HepG2 (cell line): ENCODE results near the gene C22orf39. TPM values are rescaled to one million over a fixed set of nuclear protein-coding genes. Genes with fewer than 3 reads are reported as not detected.

Source experiments
- ATAC-seq: fragments of 200-7000 bp; cut with Tn5 transposase; 3 replicates; pipeline ENCODE4 v1.9.1; 2020; ENCODE audit warnings: mild to moderate bottlenecking, moderate library complexity
- BruUV-seq: library from RNA; stranded (reverse); fragments of 400-500 nt; replicated peaks from 2 replicates; lab custom pipeline; 2021; lab: Mats Ljungman, UMichigan
- CTCF ChIA-PET: fragments of 300-600 bp; formaldehyde crosslinking; extraction: SDS; loops from one replicate; lab custom pipeline; 2021; ENCODE audit warnings: low total read pairs, inconsistent platforms, low intra/inter-chr PET ratio; lab: Yijun Ruan, JAX
- POLR2A ChIA-PET: fragments of 350-600 bp; sonication (Branson Sonifier 250); formaldehyde crosslinking; loops from one replicate; lab custom pipeline; 2020; ENCODE audit warnings: antibody characterized with exemption, inconsistent platforms; lab: Yijun Ruan, JAX
- DNase-seq: peaks from one replicate; pipeline ENCODE4 v3.0.0-alpha.2; 2015; ENCODE audit warnings: low spot score
- FAIRE-seq: peaks from 3 replicates; lab custom pipeline; 2011; peaks lifted over from hg19 to GRCh38; lab: Jason Lieb, UNC
- H2AFZ ChIP-seq: one replicate; pipeline ENCODE4 v1.6.1; 2011; ENCODE audit warnings: low read length, inconsistent platforms
- H3K27ac ChIP-seq: fragments of 300-600 bp; 3 replicates; pipeline ENCODE4 v1.8.0; 2011; ENCODE audit warnings: mixed run types, mild to moderate bottlenecking, mixed read lengths, low read length, inconsistent platforms; ENCODE audit not compliant: insufficient read depth; ENCODE audit errors: extremely low read length
- H3K27me3 ChIP-seq, 2 experiments: fragments of 200-600 bp in 1 of 2; 2 replicates in 1 of 2; 3 replicates in 1 of 2; pipeline versions ENCODE4 v1.6.0 to v1.8.0; 2011; ENCODE audit warnings: low read length in 2 of 2, mild to moderate bottlenecking in 2 of 2, moderate library complexity in 2 of 2, inconsistent platforms in 1 of 2; ENCODE audit not compliant: insufficient read depth in 2 of 2, control insufficient read depth in 1 of 2
- H3K36me3 ChIP-seq, 2 experiments: fragments of 200-600 bp in 1 of 2; replicated peaks in 1 of 2; 2 replicates in 1 of 2; 3 replicates in 1 of 2; pipeline versions ENCODE4 v1.5.1 to v1.8.0; 2011; ENCODE audit warnings: low read length in 2 of 2, inconsistent platforms in 1 of 2; ENCODE audit not compliant: insufficient read depth in 2 of 2, control insufficient read depth in 1 of 2
- H3K4me1 ChIP-seq: 2 replicates; pipeline ENCODE4 v1.5.1; 2012; ENCODE audit warnings: low read length, inconsistent platforms; ENCODE audit not compliant: insufficient read depth
- H3K4me2 ChIP-seq: 2 replicates; pipeline ENCODE4 v1.6.0; 2011; ENCODE audit warnings: low read depth, low read length, inconsistent platforms
- H3K4me3 ChIP-seq, 3 experiments: fragments of 200-600 bp in 1 of 3; sonication (generic), shearing (Covaris generic) in 1 of 3; replicated peaks in 1 of 3; 2 replicates each; pipeline ENCODE4 v1.5.1; 2011 to 2016; ENCODE audit warnings: low read length in 3 of 3, inconsistent platforms in 2 of 3, low read depth in 2 of 3, mild to moderate bottlenecking in 2 of 3, control low read depth in 1 of 3, mixed read lengths in 1 of 3; ENCODE audit not compliant: insufficient read depth in 1 of 3
- H3K79me2 ChIP-seq: one replicate; pipeline ENCODE4 v1.6.1; 2011; ENCODE audit warnings: low read length, inconsistent platforms; ENCODE audit not compliant: insufficient read depth
- H3K9ac ChIP-seq: 2 replicates; pipeline ENCODE4 v1.6.0; 2011; ENCODE audit warnings: mild to moderate bottlenecking, low read depth, low read length, inconsistent platforms; ENCODE audit not compliant: insufficient read depth
- H3K9me3 ChIP-seq: 2 replicates; pipeline ENCODE4 v1.5.1; 2012; ENCODE audit warnings: mild to moderate bottlenecking, low read length
- H4K20me1 ChIP-seq: 2 replicates; pipeline ENCODE4 v1.6.0; 2011; ENCODE audit warnings: inconsistent platforms, mild to moderate bottlenecking, low read length, moderate library complexity; ENCODE audit not compliant: insufficient read depth
- ELF3 ChIP-seq: IDR thresholded peaks from 2 replicates; pipeline ENCODE4 v1.6.1; 2016; ENCODE audit warnings: missing genetic modification reagents, missing compliant biosample characterization
- HNF4A ChIP-seq: sonication (generic); formaldehyde crosslinking; IDR thresholded peaks from 2 replicates; pipeline ENCODE4 v1.4.0; 2020; ENCODE audit warnings: missing genetic modification reagents
- JUNB ChIP-seq: sonication (generic); formaldehyde crosslinking; IDR thresholded peaks from 2 replicates; pipeline ENCODE4 v1.8.0; 2022; ENCODE audit warnings: missing genetic modification reagents, mild to moderate bottlenecking, borderline replicate concordance
- KDM5B ChIP-seq: sonication (generic); formaldehyde crosslinking; IDR thresholded peaks from 2 replicates; pipeline ENCODE4 v1.4.0; 2020; ENCODE audit warnings: missing genetic modification reagents, mild to moderate bottlenecking, borderline replicate concordance
- MXI1 ChIP-seq: IDR thresholded peaks from 3 replicates; pipeline ENCODE4 v1.6.1; 2012; ENCODE audit warnings: low read depth, low read length, inconsistent platforms, borderline replicate concordance
- NR1H2 ChIP-seq: sonication (generic); formaldehyde crosslinking; IDR thresholded peaks from 2 replicates; pipeline ENCODE4 v1.8.1; 2022; ENCODE audit warnings: low read depth, missing genetic modification reagents, borderline replicate concordance
- NRL ChIP-seq: sonication (generic); formaldehyde crosslinking; IDR thresholded peaks from 2 replicates; pipeline ENCODE4 v1.5.0; 2020; ENCODE audit warnings: missing genetic modification reagents, mild to moderate bottlenecking, moderate library complexity, borderline replicate concordance
- ZNF10 ChIP-seq: sonication (generic); formaldehyde crosslinking; IDR thresholded peaks from 2 replicates; pipeline ENCODE4 v1.4.0; 2020; ENCODE audit warnings: mild to moderate bottlenecking, low read depth, missing genetic modification reagents, borderline replicate concordance
- ZNF34 ChIP-seq: sonication (generic); formaldehyde crosslinking; IDR thresholded peaks from 2 replicates; pipeline ENCODE4 v1.4.0; 2020; ENCODE audit warnings: mild to moderate bottlenecking, missing genetic modification reagents, borderline replicate concordance
- WGBS: methylation state at CpG from one replicate; pipeline ENCODE4 v1.1.6; 2017; ENCODE audit warnings: low lambda C conversion rate; 5-methylcytosine and 5-hydroxymethylcytosine counted together
- in situ Hi-C: cut with HindIII; loops from 2 replicates; pipeline ENCODE4 v1.10.0; 2017; ENCODE audit warnings: low pct_unique_long_range_greater_than_20kb; ENCODE audit not compliant: extremely low pct_ligation_motif_present
- intact Hi-C: fragments of 100-400 bp; cut with micrococcal nuclease; formaldehyde crosslinking; loops from one replicate; pipeline ENCODE4 v1.10.0; 2022; ENCODE audit not compliant: unreplicated experiment
- polyA plus RNA-seq, 8 experiments: library from polyadenylated mRNA; depleted of rRNA in 3 of 8; stranded (reverse) in 7 of 8; unstranded in 1 of 8; fragments of >200 nt; fragmentation: Illumina TruSeq in 4 of 8; extraction: Trizol in 4 of 8; gene quantifications; 2 replicates each; pipeline versions ENCODE4 v1.2.1 to v1.2.3, GENCODE V29; 2011 to 2016; ENCODE audit warnings: low read depth in 4 of 8, missing spikeins in 1 of 8, mixed read lengths in 1 of 8; ENCODE audit not compliant: insufficient read depth in 1 of 8
- total RNA-seq, 5 experiments: library from RNA; depleted of rRNA; stranded (reverse); fragments of >200 nt; fragmentation: Illumina TruSeq; extraction: Trizol; gene quantifications; 2 replicates each; pipeline ENCODE4 v1.2.3, GENCODE V29; 2016; ENCODE audit warnings: low read depth in 1 of 5
- TF ChIP-seq, protein P1 (sequence below): sonication (generic); formaldehyde crosslinking; IDR thresholded peaks from 2 replicates; pipeline ENCODE4 v1.4.0; 2020; ENCODE audit warnings: mild to moderate bottlenecking, missing genetic modification reagents, borderline replicate concordance
- TF ChIP-seq, protein P2 (sequence below): sonication (generic); formaldehyde crosslinking; conservative IDR thresholded peaks from 2 replicates; pipeline ENCODE4 v1.4.0; 2020; ENCODE audit warnings: mild to moderate bottlenecking, missing genetic modification reagents, moderate library complexity

Gene C22orf39
- total and polyA plus RNA-seq, 2 of the 13 experiments (the other 11 are each of a cell fraction or from before 2014, with no cell fraction given) = 23.4 to 26.4 TPM

DNA sequence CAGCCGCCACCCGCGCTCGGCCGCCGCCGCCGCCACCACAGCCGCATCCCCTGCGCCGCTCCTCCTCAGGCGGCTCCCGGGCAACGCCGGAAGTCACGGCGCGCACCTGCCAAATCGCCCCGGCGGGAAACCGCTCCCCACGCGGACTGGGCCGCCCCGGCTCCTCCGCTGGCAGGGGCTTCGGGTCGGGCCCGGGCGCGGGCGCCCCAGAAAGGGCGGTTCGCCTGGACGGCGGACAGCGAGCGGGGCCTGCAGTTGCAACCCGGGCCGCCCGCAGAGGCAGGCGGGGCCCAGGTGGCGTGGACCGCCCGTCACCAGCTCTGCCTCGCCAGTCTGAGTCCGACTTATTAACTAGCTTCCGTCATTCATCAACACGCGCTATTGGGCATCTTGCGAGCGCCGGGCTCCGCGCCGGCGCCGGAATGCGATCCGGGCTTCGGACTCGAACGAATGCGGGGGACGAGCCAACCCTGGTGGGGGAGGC lies 15.8 kb downstream of the C22orf39 start, which contains the start of gene HIRA (continued):
- TF ChIP-seq MXI1 (peak; percentile 54; the same call in 1 of the 3 replicates), ZNF10 (CRISPR knock-in tag) (no peak), ELF3 (CRISPR knock-in tag) (peak; percentile 45; the same call in 1 of the 2 replicates), KDM5B (no peak)

DNA sequence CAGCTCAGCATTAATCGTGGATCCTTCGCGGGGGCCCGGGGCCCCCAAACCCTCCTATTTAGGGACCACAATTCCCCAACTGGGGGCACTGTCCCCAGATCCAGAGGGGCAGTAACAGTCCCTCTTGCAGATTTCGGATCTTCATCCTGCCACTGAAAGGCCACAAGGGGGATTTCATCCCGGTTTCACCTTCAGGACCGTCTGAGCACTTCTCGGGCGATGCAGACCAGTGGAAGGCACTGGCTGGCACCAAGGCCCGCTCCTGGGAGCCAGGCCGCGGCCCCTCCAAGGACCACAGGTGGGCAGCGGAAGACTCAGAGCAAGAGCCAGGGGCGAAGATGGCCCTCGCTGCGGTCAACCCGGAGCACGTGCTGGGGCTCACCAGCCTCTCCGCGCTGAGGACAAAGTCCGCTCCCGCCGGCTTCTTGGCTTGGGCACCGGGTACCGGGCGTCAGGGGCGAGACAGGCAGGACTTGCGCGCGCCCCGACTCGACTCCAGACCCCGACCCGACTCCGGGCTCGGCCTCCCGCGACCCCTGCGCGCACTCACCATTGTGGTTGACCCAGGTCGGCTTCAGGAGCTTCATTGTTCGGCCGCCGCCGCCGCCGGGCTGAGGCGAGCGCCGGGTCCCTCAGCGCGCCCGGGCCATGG lies 16.5 kb downstream of the C22orf39 start:
- Histone ChIP-seq H3K27ac (peak overlapping the region; percentile 87), H3K4me3 (peak overlapping the region; percentile 86 to 91 (median 88)), H3K9me3 (no peaks in the 10 kb centered on the region), H3K36me3 (peaks cover 3 to 26% of the 10 kb centered on the region in 2 experiments; a peak in 4 of 5 replicates), H3K4me1 (peaks cover 50% of the 10 kb centered on the region), H3K4me2 (peak overlapping the region; percentile 98), H3K79me2 (peaks cover 60% of the 10 kb centered on the region), H3K27me3 (no peaks in the 10 kb centered on the region; a peak in 1 of 5 replicates), H2AFZ (no peak overlapping the region), H3K9ac (peak overlapping the region; percentile 92), H4K20me1 (peaks cover 39% of the 10 kb centered on the region)
- in situ Hi-C loops (no loop called here), intact Hi-C loops (loop anchor here (2.0 to 5.0 kb wide), 2 partner anchors 48 to 254 kb away; partner anchors contain the start of genes CDC45, SLC25A1 and UFD1)
- ATAC-seq = peak; percentile 4
- no TSS peak for BruUV-seq
- ChIA-PET CTCF (no interaction called here), POLR2A (interaction anchor here (1.9 to 3.1 kb wide), 3 partner anchors 16 to 139 kb away, joined by 12 to 23 read pairs (median 13); partner anchors contain the start of genes C22orf39, CDC45, CLTCL1 and UFD1)
- WGBS = 0% methylated on average over 6 of the region's 53 CpGs
- peak; percentile 39 for DNase-seq
- FAIRE-seq = no peak
- TF ChIP-seq ZNF34 (CRISPR knock-in tag) (no peak), HNF4A (CRISPR knock-in tag) (peak; percentile 90), NRL (CRISPR knock-in tag) (0 out of 2 replicates have a peak, but pooled peaks have one; percentile 59), NR1H2 (CRISPR knock-in tag) (peak; percentile 74; the same call in 1 of the 2 replicates), JUNB (no peak)
- TF ChIP-seq, protein P1, sequence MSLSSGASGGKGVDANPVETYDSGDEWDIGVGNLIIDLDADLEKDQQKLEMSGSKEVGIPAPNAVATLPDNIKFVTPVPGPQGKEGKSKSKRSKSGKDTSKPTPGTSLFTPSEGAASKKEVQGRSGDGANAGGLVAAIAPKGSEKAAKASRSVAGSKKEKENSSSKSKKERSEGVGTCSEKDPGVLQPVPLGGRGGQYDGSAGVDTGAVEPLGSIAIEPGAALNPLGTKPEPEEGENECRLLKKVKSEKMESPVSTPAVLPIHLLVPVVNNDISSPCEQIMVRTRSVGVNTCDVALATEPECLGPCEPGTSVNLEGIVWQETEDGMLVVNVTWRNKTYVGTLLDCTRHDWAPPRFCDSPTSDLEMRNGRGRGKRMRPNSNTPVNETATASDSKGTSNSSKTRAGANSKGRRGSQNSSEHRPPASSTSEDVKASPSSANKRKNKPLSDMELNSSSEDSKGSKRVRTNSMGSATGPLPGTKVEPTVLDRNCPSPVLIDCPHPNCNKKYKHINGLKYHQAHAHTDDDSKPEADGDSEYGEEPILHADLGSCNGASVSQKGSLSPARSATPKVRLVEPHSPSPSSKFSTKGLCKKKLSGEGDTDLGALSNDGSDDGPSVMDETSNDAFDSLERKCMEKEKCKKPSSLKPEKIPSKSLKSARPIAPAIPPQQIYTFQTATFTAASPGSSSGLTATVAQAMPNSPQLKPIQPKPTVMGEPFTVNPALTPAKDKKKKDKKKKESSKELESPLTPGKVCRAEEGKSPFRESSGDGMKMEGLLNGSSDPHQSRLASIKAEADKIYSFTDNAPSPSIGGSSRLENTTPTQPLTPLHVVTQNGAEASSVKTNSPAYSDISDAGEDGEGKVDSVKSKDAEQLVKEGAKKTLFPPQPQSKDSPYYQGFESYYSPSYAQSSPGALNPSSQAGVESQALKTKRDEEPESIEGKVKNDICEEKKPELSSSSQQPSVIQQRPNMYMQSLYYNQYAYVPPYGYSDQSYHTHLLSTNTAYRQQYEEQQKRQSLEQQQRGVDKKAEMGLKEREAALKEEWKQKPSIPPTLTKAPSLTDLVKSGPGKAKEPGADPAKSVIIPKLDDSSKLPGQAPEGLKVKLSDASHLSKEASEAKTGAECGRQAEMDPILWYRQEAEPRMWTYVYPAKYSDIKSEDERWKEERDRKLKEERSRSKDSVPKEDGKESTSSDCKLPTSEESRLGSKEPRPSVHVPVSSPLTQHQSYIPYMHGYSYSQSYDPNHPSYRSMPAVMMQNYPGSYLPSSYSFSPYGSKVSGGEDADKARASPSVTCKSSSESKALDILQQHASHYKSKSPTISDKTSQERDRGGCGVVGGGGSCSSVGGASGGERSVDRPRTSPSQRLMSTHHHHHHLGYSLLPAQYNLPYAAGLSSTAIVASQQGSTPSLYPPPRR (CRISPR knock-in tag) = no peak
- TF ChIP-seq, protein P2, sequence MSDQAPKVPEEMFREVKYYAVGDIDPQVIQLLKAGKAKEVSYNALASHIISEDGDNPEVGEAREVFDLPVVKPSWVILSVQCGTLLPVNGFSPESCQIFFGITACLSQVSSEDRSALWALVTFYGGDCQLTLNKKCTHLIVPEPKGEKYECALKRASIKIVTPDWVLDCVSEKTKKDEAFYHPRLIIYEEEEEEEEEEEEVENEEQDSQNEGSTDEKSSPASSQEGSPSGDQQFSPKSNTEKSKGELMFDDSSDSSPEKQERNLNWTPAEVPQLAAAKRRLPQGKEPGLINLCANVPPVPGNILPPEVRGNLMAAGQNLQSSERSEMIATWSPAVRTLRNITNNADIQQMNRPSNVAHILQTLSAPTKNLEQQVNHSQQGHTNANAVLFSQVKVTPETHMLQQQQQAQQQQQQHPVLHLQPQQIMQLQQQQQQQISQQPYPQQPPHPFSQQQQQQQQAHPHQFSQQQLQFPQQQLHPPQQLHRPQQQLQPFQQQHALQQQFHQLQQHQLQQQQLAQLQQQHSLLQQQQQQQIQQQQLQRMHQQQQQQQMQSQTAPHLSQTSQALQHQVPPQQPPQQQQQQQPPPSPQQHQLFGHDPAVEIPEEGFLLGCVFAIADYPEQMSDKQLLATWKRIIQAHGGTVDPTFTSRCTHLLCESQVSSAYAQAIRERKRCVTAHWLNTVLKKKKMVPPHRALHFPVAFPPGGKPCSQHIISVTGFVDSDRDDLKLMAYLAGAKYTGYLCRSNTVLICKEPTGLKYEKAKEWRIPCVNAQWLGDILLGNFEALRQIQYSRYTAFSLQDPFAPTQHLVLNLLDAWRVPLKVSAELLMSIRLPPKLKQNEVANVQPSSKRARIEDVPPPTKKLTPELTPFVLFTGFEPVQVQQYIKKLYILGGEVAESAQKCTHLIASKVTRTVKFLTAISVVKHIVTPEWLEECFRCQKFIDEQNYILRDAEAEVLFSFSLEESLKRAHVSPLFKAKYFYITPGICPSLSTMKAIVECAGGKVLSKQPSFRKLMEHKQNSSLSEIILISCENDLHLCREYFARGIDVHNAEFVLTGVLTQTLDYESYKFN (CRISPR knock-in tag) = no peak
